ENCODE results near the gene ARID2. TPM values are rescaled to one million over a fixed set of nuclear protein-coding genes. Genes with fewer than 3 reads are reported as not detected.

The ARID2 gene
- total and polyA plus RNA-seq, 2 experiments from 2014 or later: 26.5 to 54.9 TPM

DNA sequence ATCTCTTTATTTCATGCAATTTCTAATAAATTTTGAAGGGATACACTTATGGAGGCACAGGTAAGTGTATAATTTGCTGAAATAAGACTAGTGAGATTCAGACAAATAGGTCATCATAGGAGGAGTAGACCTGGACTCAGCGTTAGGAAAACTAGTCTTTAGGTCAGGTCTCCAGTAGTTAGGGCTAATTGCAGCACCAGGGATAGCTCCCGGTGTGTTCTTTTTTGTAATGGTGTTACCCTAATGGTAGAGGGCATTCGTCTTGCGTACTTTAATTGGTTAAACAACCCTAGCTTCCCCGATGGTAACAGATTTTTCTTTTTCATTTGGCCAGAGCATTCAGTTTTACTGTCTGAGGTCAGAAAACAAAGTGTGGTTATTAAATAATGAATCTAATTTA is 64.9 kb downstream of the ARID2 start:
- H3K9me2 ChIP-seq (ENCODE audit: insufficient read depth): no peaks in the 10 kb centered on the region
- ATAC-seq (peak; percentile 81), DNase-seq (ENCODE audit: low spot score) (peak; percentile 59)
- peaks cover 19% of the 10 kb centered on the region for H4K20me1 ChIP-seq (replicated peaks; ENCODE audit: insufficient read depth)
- H3K4me2 ChIP-seq: no peak overlapping the region
- H3K36me3 ChIP-seq (ENCODE audit: insufficient read depth): no peaks in the 10 kb centered on the region
- H3K9me3 Mint-ChIP-seq: no peaks in the 10 kb centered on the region
- no peaks in the 10 kb centered on the region for H3K4me1 ChIP-seq (ENCODE audit: insufficient read depth)
- peaks cover 8% of the 10 kb centered on the region; the same call in 2 of the 3 replicates for H3K36me3 Mint-ChIP-seq (ENCODE audit: low read depth)
- H3K4me3 ChIP-seq: no peak overlapping the region
- no peaks in the 10 kb centered on the region for H3K4me1 Mint-ChIP-seq
- no peaks in the 10 kb centered on the region for H3K27me3 Mint-ChIP-seq (ENCODE audit: insufficient read depth, low read depth, poor library complexity)
- no peaks in the 10 kb centered on the region for H3K27me3 ChIP-seq (ENCODE audit: insufficient read depth)
- H3K79me2 ChIP-seq (replicated peaks; ENCODE audit: insufficient read depth): peaks cover 82% of the 10 kb centered on the region
- no peaks in the 10 kb centered on the region for H3F3A ChIP-seq (replicated peaks; ENCODE audit: low read depth)
- no peak overlapping the region for H3K27ac ChIP-seq (ENCODE audit: low read depth)
- H3K27ac Mint-ChIP-seq: no peak overlapping the region
- no peak overlapping the region for H3K4me3 Mint-ChIP-seq
- H2AFZ ChIP-seq: no peak overlapping the region
- no peak for TF ChIP-seq STAT1 (IDR thresholded peaks at IDR 0.05; ENCODE audit: unreplicated experiment)
- TF ChIP-seq, protein P1, sequence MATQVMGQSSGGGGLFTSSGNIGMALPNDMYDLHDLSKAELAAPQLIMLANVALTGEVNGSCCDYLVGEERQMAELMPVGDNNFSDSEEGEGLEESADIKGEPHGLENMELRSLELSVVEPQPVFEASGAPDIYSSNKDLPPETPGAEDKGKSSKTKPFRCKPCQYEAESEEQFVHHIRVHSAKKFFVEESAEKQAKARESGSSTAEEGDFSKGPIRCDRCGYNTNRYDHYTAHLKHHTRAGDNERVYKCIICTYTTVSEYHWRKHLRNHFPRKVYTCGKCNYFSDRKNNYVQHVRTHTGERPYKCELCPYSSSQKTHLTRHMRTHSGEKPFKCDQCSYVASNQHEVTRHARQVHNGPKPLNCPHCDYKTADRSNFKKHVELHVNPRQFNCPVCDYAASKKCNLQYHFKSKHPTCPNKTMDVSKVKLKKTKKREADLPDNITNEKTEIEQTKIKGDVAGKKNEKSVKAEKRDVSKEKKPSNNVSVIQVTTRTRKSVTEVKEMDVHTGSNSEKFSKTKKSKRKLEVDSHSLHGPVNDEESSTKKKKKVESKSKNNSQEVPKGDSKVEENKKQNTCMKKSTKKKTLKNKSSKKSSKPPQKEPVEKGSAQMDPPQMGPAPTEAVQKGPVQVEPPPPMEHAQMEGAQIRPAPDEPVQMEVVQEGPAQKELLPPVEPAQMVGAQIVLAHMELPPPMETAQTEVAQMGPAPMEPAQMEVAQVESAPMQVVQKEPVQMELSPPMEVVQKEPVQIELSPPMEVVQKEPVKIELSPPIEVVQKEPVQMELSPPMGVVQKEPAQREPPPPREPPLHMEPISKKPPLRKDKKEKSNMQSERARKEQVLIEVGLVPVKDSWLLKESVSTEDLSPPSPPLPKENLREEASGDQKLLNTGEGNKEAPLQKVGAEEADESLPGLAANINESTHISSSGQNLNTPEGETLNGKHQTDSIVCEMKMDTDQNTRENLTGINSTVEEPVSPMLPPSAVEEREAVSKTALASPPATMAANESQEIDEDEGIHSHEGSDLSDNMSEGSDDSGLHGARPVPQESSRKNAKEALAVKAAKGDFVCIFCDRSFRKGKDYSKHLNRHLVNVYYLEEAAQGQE (IDR thresholded peaks at IDR 0.05; ENCODE audit: unreplicated experiment): peak; percentile 79

DNA sequence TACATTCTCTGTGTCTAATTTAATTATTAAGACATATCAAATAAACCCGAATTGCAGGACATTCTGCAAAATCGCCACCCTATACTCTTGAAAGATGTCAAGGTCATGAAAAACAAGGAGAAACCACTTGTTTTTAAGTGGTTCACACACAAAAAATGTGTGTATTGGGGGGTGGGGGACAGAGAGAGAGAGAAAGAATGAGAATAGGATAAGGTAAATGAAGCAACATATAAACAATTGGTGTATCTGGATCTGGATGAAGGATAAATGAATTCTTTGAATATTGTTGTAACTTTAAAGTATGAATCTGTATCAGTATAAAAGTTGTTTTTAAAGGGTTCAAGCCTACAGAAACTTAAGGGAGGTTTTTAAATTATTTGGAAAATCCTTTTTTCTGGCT is 72.1 kb downstream of the ARID2 start:
- H3K4me3 ChIP-seq: no peak overlapping the region
- H3K27me3 ChIP-seq (ENCODE audit: insufficient read depth): no peaks in the 10 kb centered on the region
- H4K20me1 ChIP-seq (replicated peaks; ENCODE audit: insufficient read depth): no peaks in the 10 kb centered on the region; the same call in none of the 2 replicates
- DNase-seq (ENCODE audit: low spot score) (no peak), ATAC-seq (no peak)
- H3K27me3 Mint-ChIP-seq (ENCODE audit: insufficient read depth, low read depth, poor library complexity): no peaks in the 10 kb centered on the region
- H3K27ac Mint-ChIP-seq: no peak overlapping the region
- peaks cover 10% of the 10 kb centered on the region; the same call in 2 of the 3 replicates for H3K36me3 Mint-ChIP-seq (ENCODE audit: low read depth)
- H2AFZ ChIP-seq: no peak overlapping the region
- H3K4me1 Mint-ChIP-seq: peaks cover 2% of the 10 kb centered on the region; the same call in 1 of the 3 replicates
- no peaks in the 10 kb centered on the region for H3K9me3 Mint-ChIP-seq
- peaks cover 91% of the 10 kb centered on the region for H3K79me2 ChIP-seq (replicated peaks; ENCODE audit: insufficient read depth)
- no peak overlapping the region for H3K4me2 ChIP-seq
- H3K4me3 Mint-ChIP-seq: no peak overlapping the region
- H3F3A ChIP-seq (replicated peaks; ENCODE audit: low read depth): no peaks in the 10 kb centered on the region
- H3K4me1 ChIP-seq (ENCODE audit: insufficient read depth): 0 out of 2 replicates have a peak, but pooled peaks cover 6% of the 10 kb centered on the region
- H3K27ac ChIP-seq (ENCODE audit: low read depth): no peak overlapping the region
- no peaks in the 10 kb centered on the region for H3K36me3 ChIP-seq (ENCODE audit: insufficient read depth)
- H3K9me2 ChIP-seq (ENCODE audit: insufficient read depth): no peaks in the 10 kb centered on the region
- TF ChIP-seq NANOG (IDR thresholded peaks at IDR 0.05; ENCODE audit: borderline replicate concordance) (no peak), CTCF (conservative IDR thresholded peaks at IDR 0.05; ENCODE audit: low read depth in 2 of 2) (no peak), ZNF114 (CRISPR knock-in tag; IDR thresholded peaks at IDR 0.05) (no peak), EZH2 (IDR thresholded peaks at IDR 0.05; ENCODE audit: low read depth, unreplicated experiment) (no peak), POLR2AphosphoS5 (IDR thresholded peaks at IDR 0.05; ENCODE audit: low read depth) (no peak), CREB1 (CRISPR knock-in tag; IDR thresholded peaks at IDR 0.05; ENCODE audit: low read depth) (no peak)
- TF ChIP-seq, protein P2, sequence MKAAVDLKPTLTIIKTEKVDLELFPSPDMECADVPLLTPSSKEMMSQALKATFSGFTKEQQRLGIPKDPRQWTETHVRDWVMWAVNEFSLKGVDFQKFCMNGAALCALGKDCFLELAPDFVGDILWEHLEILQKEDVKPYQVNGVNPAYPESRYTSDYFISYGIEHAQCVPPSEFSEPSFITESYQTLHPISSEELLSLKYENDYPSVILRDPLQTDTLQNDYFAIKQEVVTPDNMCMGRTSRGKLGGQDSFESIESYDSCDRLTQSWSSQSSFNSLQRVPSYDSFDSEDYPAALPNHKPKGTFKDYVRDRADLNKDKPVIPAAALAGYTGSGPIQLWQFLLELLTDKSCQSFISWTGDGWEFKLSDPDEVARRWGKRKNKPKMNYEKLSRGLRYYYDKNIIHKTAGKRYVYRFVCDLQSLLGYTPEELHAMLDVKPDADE (IDR thresholded peaks at IDR 0.05): no peak
- TF ChIP-seq, protein P1 (IDR thresholded peaks at IDR 0.05; ENCODE audit: unreplicated experiment): no peak
